ENCODE data around the gene LSAMP.
"Not testable (repeated sequence)": the region's sequence is repeated elsewhere in the genome, so short reads cannot be mapped to it uniquely, and the experiment has no call there.

LSAMP gene

GRCh38 chr3:116230431-116231020, 214.8 kb downstream of the LSAMP start:
- DNase-seq, result no peak

GRCh38 chr3:116226266-116226665, 219.0 kb downstream of the LSAMP start:
- DNase-seq, result no peak

DNA sequence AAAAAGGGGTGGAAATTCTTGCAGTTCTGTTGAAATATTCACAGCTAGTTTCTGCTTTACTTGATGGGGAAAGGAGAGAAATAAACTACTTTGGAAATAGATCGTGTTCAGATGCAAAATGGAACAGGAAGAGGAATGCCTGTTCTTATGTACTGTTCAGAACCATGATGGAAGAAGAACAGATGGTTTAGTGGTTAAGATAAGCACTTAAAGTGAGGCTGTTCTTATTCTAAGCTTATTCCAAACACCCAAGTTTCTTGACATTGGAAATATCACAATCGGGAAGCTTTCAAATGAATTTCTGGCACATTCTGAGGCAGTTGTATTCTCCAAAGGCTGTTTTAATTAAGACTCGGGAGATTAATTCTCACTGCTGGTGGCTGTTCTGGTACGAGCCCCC, 228.5 kb downstream of the LSAMP start:
- DNase-seq, result no peak

GRCh38 chr3:116211901-116212300, 233.4 kb downstream of the LSAMP start:
- DNase-seq, result no peak

- DNase-seq, result not testable (repeated sequence)
These were observed 236.5 kb downstream of the LSAMP start for GRCh38 chr3:116208830-116209229.

GRCh38 chr3:116200956-116201690, 244.2 kb downstream of the LSAMP start:
- DNase-seq, result no peak

DNA sequence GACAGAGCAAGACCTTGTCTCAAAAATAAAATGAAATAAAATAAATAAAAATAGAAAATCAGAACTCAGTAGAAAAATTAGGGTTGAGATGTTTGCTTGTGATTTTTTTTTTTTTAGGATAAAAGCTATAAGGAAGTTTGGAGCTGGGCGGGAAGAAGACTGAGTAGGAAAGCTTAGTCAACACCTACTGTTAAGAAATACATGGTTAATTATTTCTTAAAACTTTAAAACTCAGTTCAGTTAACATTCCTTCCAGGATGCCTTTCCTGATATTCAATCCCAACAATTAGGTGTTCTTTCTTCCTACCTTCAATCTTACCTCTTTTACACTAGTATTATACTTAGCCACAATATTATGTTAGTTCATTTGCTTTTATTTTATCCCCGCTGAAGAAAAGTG, 246.2 kb downstream of the LSAMP start:
- DNase-seq, result no peak

DNA sequence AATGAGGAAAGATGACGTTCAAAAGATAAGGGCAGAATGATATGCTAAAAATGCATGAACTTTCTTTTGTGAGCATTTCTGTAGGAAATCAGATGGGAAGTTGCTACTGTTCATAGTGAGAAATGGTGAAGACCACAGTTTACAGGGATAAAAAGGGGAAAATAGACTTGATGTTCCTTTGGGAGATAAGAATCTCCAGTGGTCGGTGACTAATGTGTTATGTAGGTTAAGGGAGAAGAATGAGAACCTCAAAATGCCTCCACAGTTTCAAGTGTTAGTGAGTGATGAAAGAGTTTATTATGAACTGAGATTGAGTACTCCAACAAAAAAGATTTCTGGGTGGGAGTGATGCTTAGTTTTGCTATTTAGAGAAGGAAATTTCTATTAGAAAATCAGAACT, 247.2 kb downstream of the LSAMP start:
- DNase-seq, result no peak

GRCh38 chr3:116192464-116192863, 252.8 kb downstream of the LSAMP start:
- DNase-seq, result no peak

DNA sequence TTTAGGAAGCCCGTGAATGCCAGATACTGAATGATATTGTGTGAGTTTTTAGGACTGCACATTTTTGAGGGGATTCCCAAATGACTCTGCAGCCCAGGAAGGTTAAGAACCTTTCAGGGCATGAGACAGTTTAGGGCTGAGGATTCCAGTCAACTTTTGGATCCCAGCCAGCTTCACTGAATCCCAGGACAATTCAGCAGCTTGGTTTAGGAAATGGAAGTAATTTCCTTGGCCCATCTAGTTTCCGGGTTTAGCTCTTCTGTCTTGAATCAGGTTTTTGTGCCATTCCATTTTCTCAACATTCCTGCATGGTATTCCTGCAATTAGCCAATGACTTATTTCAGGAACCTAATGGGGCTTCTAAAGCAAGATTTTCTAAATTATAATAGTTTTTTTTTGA, 253.9 kb downstream of the LSAMP start:
- DNase-seq, result no peak

DNA sequence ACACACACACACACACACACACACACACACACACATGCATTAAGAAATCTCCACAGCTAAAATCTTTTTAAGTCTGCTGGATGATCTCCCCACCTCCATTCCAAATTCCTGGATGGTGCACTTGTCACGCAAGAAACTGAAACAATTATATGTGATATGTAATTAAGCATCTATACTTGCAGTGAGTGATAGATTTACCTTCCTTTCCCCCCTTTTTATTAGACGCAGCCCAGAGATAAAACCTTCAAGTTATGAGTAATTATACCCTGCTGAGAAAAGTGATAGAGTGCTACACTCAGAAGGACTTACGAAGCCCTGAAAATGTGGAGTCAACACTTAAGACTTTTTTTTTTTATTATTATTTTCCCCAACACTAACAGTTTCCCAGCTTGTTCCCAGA, 255.2 kb downstream of the LSAMP start:
- DNase-seq, result no peak

DNA sequence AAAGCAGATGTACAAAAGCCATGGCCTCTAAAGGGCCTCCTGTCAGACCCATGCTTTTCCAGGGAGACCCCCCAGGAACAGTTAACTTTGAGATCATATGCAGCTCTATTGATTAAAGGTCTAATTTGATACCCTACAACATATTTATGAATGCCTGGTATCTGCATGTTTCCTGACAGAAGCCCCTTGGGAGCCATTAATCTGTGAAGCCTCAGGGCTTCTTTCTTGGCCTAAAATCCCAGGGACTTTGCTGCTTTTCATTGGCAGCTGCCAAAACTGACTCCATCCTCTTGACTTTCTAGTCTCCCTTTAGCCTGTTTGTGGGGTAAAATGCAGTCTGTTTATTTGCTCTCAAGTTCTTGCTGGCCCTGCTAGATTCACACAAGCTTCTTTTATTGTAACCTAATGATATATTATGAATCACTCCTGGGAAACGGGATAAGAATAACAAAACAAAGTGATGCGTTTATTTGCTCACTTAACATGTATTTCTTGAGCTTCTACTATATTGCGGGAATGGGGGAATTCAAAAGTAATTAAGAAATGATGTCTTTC, 257.0 kb downstream of the LSAMP start:
- DNase-seq, result no peak

GRCh38 chr3:116186049-116186448, 259.2 kb downstream of the LSAMP start:
- no peak for DNase-seq

DNA sequence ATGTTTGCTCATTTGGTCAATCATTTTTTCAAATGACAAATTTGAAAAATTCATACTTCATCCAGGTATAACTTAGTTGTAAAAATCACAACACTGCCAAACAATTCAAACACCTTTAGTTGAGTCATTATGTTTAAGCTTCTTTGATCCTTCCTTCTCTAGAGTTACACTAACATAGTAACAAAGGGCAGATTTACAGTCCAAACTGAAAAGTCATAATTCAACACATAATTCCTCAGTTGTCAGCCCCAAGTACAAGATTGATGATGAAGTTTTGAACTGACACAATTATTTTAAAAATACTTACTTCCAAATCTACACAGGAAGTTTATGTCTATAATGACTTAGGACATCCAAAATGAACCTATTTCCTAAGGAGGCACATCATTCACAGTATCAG, 264.1 kb downstream of the LSAMP start:
- no peak for DNase-seq

DNA sequence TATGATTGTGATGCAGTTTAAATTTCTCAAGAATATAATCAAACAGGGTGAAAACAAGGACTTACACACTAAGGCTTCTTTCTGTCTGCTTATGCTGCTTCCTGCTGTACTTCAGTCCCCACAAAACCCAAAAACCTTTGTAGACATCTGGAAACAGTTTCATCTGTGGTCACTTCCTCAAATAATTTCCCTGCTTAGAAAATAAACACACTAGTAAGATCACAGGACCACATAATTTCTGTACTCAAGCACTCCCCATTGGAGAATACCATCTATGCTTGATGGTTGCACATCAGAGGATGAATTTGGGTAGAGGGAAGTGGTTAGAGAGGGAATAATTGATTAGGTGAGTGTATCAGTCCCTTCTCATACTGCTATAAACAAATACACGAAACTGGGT, 266.2 kb downstream of the LSAMP start:
- DNase-seq, result no peak

GRCh38 chr3:116176974-116177555, 268.2 kb downstream of the LSAMP start:
- no peak for DNase-seq

- no peak for DNase-seq
These were observed 279.2 kb downstream of the LSAMP start for GRCh38 chr3:116166121-116166520.

- no peak for DNase-seq
These were observed 279.6 kb downstream of the LSAMP start for GRCh38 chr3:116165641-116166040.

- DNase-seq, result no peak
These were observed 280.2 kb downstream of the LSAMP start for GRCh38 chr3:116165135-116165534.

- no peak for DNase-seq
These were observed 281.2 kb downstream of the LSAMP start for GRCh38 chr3:116164039-116164438.

DNA sequence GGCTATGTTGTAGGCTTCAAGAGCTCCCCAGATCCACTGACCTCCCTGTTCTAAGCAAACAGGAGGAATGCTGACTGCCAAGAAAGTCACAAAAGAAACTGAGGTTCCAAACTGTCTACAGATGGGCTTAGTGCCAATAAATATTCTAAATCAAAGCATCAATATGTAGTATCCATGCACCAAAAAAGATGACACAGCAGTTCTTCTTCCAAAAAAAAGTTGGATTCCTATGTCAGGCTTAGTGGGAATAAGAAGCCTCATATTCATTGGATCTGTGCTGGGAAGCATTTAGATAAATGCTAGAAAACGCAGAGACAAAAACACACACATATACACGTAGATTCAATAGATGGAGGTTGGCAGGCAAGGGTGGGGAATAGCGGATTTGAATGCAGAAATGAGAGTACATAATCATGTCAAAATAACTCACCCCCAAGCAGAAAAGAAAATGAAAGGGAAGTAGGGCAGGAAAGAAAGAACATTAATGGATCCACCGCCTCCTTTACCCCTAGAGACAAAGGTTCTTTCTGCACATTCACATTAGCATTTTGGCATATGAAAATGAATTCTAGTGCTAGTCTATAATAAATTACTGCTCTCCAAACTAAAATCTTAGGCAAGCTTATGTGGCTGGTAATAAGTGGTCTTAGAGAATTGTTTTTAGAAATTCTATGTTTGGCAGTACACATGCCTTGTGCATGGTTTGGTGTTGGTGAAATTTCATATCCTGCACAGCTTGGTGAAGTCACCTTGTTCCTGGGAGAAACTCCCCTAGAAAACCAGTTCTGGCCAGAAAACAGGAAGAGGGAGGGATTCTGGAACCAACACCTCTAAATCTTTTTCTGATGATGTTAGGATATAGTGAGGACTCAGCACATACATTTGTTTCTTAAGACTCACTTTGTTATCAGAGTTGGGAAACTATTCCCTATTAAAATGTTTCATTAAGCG, 283.4 kb downstream of the LSAMP start:
- no peak for DNase-seq

GRCh38 chr3:116160594-116160993, 284.7 kb downstream of the LSAMP start:
- DNase-seq, result no peak

- no peak for DNase-seq
These were observed 289.4 kb downstream of the LSAMP start for GRCh38 chr3:116155841-116156240.

All from activated T-cell treated with anti-CD3 and anti-CD28 coated beads, Interleukin-2, amount 50 U/mL, for 48 hours (primary cell).